ENCODE measurements around the gene PNLDC1.
"Not testable (repeated sequence)": the region's sequence is repeated elsewhere in the genome, so short reads cannot be mapped to it uniquely, and the experiment has no call there.

PNLDC1 gene

GRCh38 chr6:159790149-159790955, 9.7 kb upstream of the PNLDC1 start, which contains the start of gene MRPL18:
Gene MRPL18 (plus strand): TSS chr6:159790467. CDS start chr6:159790588, 121 bp downstream.
- peak within 1 kb of the TSS; percentile 99 for H3K4me3 ChIP-seq (ENCODE audit: low read length)
- peak within 1 kb of the TSS; percentile 98 for H3K27ac ChIP-seq (ENCODE audit: low read depth, low read length)
- H3K36me3 ChIP-seq (ENCODE audit: control insufficient read depth, insufficient read depth, low read length), result peaks cover 3% of the 10 kb centered on the region
- no peaks in the 10 kb centered on the region for H3K27me3 ChIP-seq (ENCODE audit: control insufficient read depth, insufficient read depth, low read length)
- H3K9ac ChIP-seq (ENCODE audit: low read length), result peak within 1 kb of the TSS; percentile 95
- H3K4me1 ChIP-seq (ENCODE audit: control insufficient read depth, insufficient read depth, low read length), result peaks cover 24% of the 10 kb centered on the region

DNA sequence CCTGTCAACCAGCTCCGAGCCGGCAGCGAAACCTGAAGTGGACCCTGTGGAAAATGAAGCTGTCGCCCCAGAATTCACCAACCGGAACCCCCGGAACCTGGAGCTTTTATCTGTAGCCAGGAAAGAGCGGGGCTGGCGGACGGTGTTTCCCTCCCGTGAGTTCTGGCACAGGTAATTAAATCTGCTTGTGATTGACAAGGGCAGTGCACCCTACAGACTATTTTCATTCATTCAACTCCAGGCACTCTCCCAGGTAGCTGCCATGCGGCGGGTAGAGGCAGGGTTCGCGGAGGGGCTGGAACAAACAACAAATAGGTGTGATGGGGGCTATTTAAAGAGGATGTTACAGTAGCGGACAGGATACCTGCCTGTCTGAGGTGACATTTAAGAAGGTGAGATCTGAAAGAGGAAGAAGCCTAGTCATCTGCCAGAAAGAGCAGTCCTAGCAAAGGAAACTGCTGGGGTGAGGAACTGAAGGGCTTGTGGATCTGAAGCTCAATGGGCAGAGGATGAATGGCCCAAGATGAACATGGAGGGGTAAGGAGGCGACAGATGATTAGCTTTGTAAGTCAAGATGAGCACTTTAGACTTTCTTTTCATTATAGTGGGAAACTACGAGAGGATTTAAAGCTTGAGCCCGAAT, 9.0 kb upstream of the PNLDC1 start:
- Histone ChIP-seq H3K27me3 (ENCODE audit: control insufficient read depth, insufficient read depth, low read length) (no peaks in the 10 kb centered on the region), H3K27ac (ENCODE audit: low read depth, low read length) (peak overlapping the region; percentile 98), H3K9ac (ENCODE audit: low read length) (peak overlapping the region; percentile 79), H3K4me3 (ENCODE audit: low read length) (peak overlapping the region; percentile 87), H3K4me1 (ENCODE audit: control insufficient read depth, insufficient read depth, low read length) (peaks cover 24% of the 10 kb centered on the region), H3K36me3 (ENCODE audit: control insufficient read depth, insufficient read depth, low read length) (peaks cover 2% of the 10 kb centered on the region)

DNA sequence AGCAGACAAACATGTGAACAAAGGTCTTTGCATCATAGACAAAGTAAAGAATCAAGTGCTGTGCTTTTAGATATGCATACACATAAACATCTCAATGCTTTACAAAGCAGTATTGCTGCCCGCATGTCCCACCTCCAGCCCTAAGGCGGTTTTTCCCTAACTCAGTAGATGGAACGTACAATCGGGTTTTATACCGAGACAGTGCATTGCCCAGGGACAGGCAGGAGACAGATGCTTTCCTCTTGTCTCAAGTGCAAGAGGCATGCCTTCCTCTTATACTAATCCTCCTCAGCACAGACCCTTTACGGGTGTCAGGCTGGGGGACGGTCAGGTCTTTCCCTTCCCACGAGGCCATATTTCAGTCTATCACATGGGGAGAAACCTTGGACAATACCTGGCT, 5.1 kb upstream of the PNLDC1 start:
- H3K27ac ChIP-seq (ENCODE audit: low read depth, low read length); H3K27me3 ChIP-seq (ENCODE audit: control insufficient read depth, insufficient read depth, low read length): not testable (repeated sequence)
- peaks cover 10% of the 10 kb centered on the region for H3K36me3 ChIP-seq (ENCODE audit: control insufficient read depth, insufficient read depth, low read length)

GRCh38 chr6:159797554-159797953, 2.5 kb upstream of the PNLDC1 start:
- H3K9ac ChIP-seq (ENCODE audit: low read length), result no peak overlapping the region
- no peaks in the 10 kb centered on the region for H3K27me3 ChIP-seq (ENCODE audit: control insufficient read depth, insufficient read depth, low read length)
- H3K36me3 ChIP-seq (ENCODE audit: control insufficient read depth, insufficient read depth, low read length), result peaks cover 10% of the 10 kb centered on the region
- H3K27ac ChIP-seq (ENCODE audit: low read depth, low read length), result no peak overlapping the region
- H3K4me3 ChIP-seq (ENCODE audit: low read length), result no peak overlapping the region
- peaks cover under 1% of the 10 kb centered on the region for H3K4me1 ChIP-seq (ENCODE audit: control insufficient read depth, insufficient read depth, low read length)

More for the DNA sequence above, 5.1 kb upstream of the PNLDC1 start:
- peaks cover 17% of the 10 kb centered on the region for H3K4me1 ChIP-seq (ENCODE audit: control insufficient read depth, insufficient read depth, low read length)
- H3K4me3 ChIP-seq (ENCODE audit: low read length); H3K9ac ChIP-seq (ENCODE audit: low read length): not testable (repeated sequence)

DNA sequence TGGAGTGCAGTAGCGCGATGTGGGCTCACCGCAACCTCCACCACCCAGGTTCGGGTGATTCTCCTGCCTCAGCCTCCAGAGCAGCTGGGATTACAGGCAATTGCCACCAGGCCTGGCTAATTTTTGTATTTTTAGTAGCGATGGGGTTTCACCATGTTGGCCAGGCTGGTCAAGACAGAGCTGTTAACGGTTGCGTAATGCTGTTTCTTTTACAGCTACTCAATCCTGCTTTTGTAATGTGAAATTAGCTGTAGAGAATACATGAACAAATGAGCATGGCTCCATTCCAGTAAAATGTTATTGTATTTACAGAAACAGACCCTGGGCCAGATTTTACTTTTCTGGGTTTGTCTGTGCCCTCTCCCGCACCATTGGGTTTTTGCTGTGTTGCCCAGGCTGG, 1.9 kb downstream of the PNLDC1 start:
- Histone ChIP-seq H3K4me3 (ENCODE audit: low read length) (no peak overlapping the region), H3K9ac (ENCODE audit: low read length) (no peak overlapping the region), H3K36me3 (ENCODE audit: control insufficient read depth, insufficient read depth, low read length) (peaks cover 10% of the 10 kb centered on the region), H3K27me3 (ENCODE audit: control insufficient read depth, insufficient read depth, low read length) (no peaks in the 10 kb centered on the region), H3K4me1 (ENCODE audit: control insufficient read depth, insufficient read depth, low read length) (no peaks in the 10 kb centered on the region), H3K27ac (ENCODE audit: low read depth, low read length) (no peak overlapping the region)

GRCh38 chr6:159804504-159804903, 4.4 kb downstream of the PNLDC1 start:
- Histone ChIP-seq H3K4me3 (ENCODE audit: low read length) (no peak overlapping the region), H3K36me3 (ENCODE audit: control insufficient read depth, insufficient read depth, low read length) (no peaks in the 10 kb centered on the region), H3K9ac (ENCODE audit: low read length) (no peak overlapping the region), H3K4me1 (ENCODE audit: control insufficient read depth, insufficient read depth, low read length) (no peaks in the 10 kb centered on the region), H3K27me3 (ENCODE audit: control insufficient read depth, insufficient read depth, low read length) (no peaks in the 10 kb centered on the region), H3K27ac (ENCODE audit: low read depth, low read length) (no peak overlapping the region)

- no peak overlapping the region for H3K4me3 ChIP-seq (ENCODE audit: low read length)
- no peaks in the 10 kb centered on the region for H3K27me3 ChIP-seq (ENCODE audit: control insufficient read depth, insufficient read depth, low read length)
- no peak overlapping the region for H3K27ac ChIP-seq (ENCODE audit: low read depth, low read length)
- no peak overlapping the region for H3K9ac ChIP-seq (ENCODE audit: low read length)
- H3K36me3 ChIP-seq (ENCODE audit: control insufficient read depth, insufficient read depth, low read length), result no peaks in the 10 kb centered on the region
- no peaks in the 10 kb centered on the region for H3K4me1 ChIP-seq (ENCODE audit: control insufficient read depth, insufficient read depth, low read length)
Observed at GRCh38 chr6:159805440-159806020, 5.5 kb downstream of the PNLDC1 start.

DNA sequence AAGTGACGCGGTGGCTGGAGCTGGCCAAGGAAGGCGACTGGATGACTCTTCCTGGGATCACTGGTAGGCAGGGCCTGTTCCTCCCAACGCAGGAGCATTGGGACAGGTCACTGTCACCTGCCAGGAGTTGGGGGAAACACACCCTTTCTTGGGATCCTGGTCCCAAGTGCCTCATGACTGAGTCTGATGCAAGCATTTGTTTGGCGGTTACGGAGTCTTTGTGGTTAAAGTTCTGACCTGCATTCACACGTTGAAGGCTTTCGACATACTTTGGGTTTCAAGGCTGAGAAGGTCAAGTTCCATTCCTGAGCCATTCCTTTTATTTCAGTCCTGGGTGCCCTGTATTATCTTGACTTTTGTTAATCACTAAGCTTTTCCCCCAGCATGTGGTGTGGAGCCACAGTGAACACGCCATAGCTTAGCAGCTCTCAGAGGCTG, 6.0 kb downstream of the PNLDC1 start:
- H3K27ac ChIP-seq (ENCODE audit: low read depth, low read length), result no peak overlapping the region
- H3K4me3 ChIP-seq (ENCODE audit: low read length), result no peak overlapping the region
- H3K27me3 ChIP-seq (ENCODE audit: control insufficient read depth, insufficient read depth, low read length), result no peaks in the 10 kb centered on the region
- no peaks in the 10 kb centered on the region for H3K4me1 ChIP-seq (ENCODE audit: control insufficient read depth, insufficient read depth, low read length)
- no peaks in the 10 kb centered on the region for H3K36me3 ChIP-seq (ENCODE audit: control insufficient read depth, insufficient read depth, low read length)
- no peak overlapping the region for H3K9ac ChIP-seq (ENCODE audit: low read length)

DNA sequence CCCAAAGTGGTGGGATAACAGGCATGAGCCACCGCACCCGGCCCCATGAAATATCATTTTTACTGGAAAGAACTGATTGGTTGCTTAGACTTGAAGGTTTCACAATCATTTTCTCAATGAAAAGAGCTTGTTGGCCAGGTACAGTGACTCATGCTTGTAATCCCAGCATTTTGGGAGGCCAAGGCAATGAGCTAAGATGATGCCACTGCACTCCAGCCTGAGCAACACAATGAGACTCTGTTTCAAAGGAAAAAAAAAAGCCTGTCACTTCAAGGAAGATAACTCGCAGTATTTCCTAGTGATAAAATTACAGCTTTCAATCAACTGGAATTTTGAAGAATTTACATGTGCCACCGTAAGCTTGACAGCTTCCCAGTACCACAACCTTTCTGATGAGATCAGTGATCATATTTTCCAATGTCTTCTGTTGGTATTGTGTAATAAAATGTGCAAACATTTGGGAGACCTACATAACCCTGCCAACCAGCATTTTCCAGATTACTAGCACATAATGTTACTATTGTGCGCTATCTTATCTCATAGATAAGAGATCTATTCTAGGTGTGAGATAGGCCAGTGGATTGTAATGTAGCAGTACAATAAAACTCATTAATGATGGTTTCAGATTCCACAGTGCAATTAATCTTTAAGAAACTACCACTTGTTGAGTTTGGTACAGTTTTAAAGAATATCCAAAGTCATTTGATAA, 7.2 kb downstream of the PNLDC1 start:
- no peaks in the 10 kb centered on the region for H3K4me1 ChIP-seq (ENCODE audit: control insufficient read depth, insufficient read depth, low read length)
- no peak overlapping the region for H3K27ac ChIP-seq (ENCODE audit: low read depth, low read length)
- H3K36me3 ChIP-seq (ENCODE audit: control insufficient read depth, insufficient read depth, low read length), result no peaks in the 10 kb centered on the region
- H3K9ac ChIP-seq (ENCODE audit: low read length), result no peak overlapping the region
- H3K4me3 ChIP-seq (ENCODE audit: low read length), result no peak overlapping the region
- H3K27me3 ChIP-seq (ENCODE audit: control insufficient read depth, insufficient read depth, low read length), result no peaks in the 10 kb centered on the region

- H3K27me3 ChIP-seq (ENCODE audit: control insufficient read depth, insufficient read depth, low read length), result no peaks in the 10 kb centered on the region
- no peaks in the 10 kb centered on the region for H3K36me3 ChIP-seq (ENCODE audit: control insufficient read depth, insufficient read depth, low read length)
- no peak overlapping the region for H3K9ac ChIP-seq (ENCODE audit: low read length)
- H3K4me1 ChIP-seq (ENCODE audit: control insufficient read depth, insufficient read depth, low read length), result no peaks in the 10 kb centered on the region
- no peak overlapping the region for H3K4me3 ChIP-seq (ENCODE audit: low read length)
- no peak overlapping the region for H3K27ac ChIP-seq (ENCODE audit: low read depth, low read length)
Observed at GRCh38 chr6:159808647-159809046, 8.6 kb downstream of the PNLDC1 start.

GRCh38 chr6:159809149-159809548, 9.1 kb downstream of the PNLDC1 start:
- H3K4me1 ChIP-seq (ENCODE audit: control insufficient read depth, insufficient read depth, low read length), result no peaks in the 10 kb centered on the region
- no peak overlapping the region for H3K9ac ChIP-seq (ENCODE audit: low read length)
- H3K36me3 ChIP-seq (ENCODE audit: control insufficient read depth, insufficient read depth, low read length), result no peaks in the 10 kb centered on the region
- no peaks in the 10 kb centered on the region for H3K27me3 ChIP-seq (ENCODE audit: control insufficient read depth, insufficient read depth, low read length)
- no peak overlapping the region for H3K4me3 ChIP-seq (ENCODE audit: low read length)
- no peak overlapping the region for H3K27ac ChIP-seq (ENCODE audit: low read depth, low read length)

- H3K36me3 ChIP-seq (ENCODE audit: control insufficient read depth, insufficient read depth, low read length), result no peaks in the 10 kb centered on the region
- no peak overlapping the region for H3K27ac ChIP-seq (ENCODE audit: low read depth, low read length)
- no peak overlapping the region for H3K4me3 ChIP-seq (ENCODE audit: low read length)
- H3K27me3 ChIP-seq (ENCODE audit: control insufficient read depth, insufficient read depth, low read length), result no peaks in the 10 kb centered on the region
- H3K9ac ChIP-seq (ENCODE audit: low read length), result no peak overlapping the region
- H3K4me1 ChIP-seq (ENCODE audit: control insufficient read depth, insufficient read depth, low read length), result no peaks in the 10 kb centered on the region
Observed at GRCh38 chr6:159813781-159814180, 13.7 kb downstream of the PNLDC1 start.

Data from rectal smooth muscle tissue (tissue), 1 donor.